GM18508 (cell line): ENCODE results near the gene IGF1R.

ENCODE experiments used
- ATAC-seq: cut with Tn5 transposase; IDR thresholded peaks from one replicate; pipeline ENCODE4 v1.9.1; 2021; ENCODE audit warnings: moderate number of reproducible peaks; ENCODE audit not compliant: insufficient read depth, unreplicated experiment

Gene IGF1R

GRCh38 chr15:98767692-98768091 is 119.4 kb downstream of the IGF1R start:
- ATAC-seq, result no peak

- ATAC-seq, result no peak
Observed at GRCh38 chr15:98769867-98770266, 121.5 kb downstream of the IGF1R start.

- ATAC-seq, result no peak
Observed at GRCh38 chr15:98770984-98771383, 122.6 kb downstream of the IGF1R start.

- no peak for ATAC-seq
Observed at GRCh38 chr15:98771541-98771940, 123.2 kb downstream of the IGF1R start.

GRCh38 chr15:98772895-98773294 is 124.6 kb downstream of the IGF1R start:
- ATAC-seq, result no peak

GRCh38 chr15:98773616-98774015 is 125.3 kb downstream of the IGF1R start:
- ATAC-seq, result no peak

GRCh38 chr15:98774756-98775497 is 126.6 kb downstream of the IGF1R start:
- no peak for ATAC-seq

GRCh38 chr15:98775498-98776230 is 127.3 kb downstream of the IGF1R start:
- no peak for ATAC-seq

GRCh38 chr15:98776607-98777281 is 128.4 kb downstream of the IGF1R start:
- no peak for ATAC-seq

- no peak for ATAC-seq
Observed at GRCh38 chr15:98777426-98777825, 129.1 kb downstream of the IGF1R start.

- no peak for ATAC-seq
Observed at GRCh38 chr15:98778263-98778959, 130.1 kb downstream of the IGF1R start.

GRCh38 chr15:98778960-98779359 is 130.6 kb downstream of the IGF1R start:
- ATAC-seq, result no peak

GRCh38 chr15:98779463-98780071 is 131.2 kb downstream of the IGF1R start:
- ATAC-seq, result peak; percentile 73

GRCh38 chr15:98781838-98782237 is 133.5 kb downstream of the IGF1R start:
- ATAC-seq, result no peak

GRCh38 chr15:98782801-98783200 is 134.5 kb downstream of the IGF1R start:
- no peak for ATAC-seq

GRCh38 chr15:98785431-98785806 is 137.1 kb downstream of the IGF1R start:
- no peak for ATAC-seq

- peak; percentile 86 for ATAC-seq
Observed at GRCh38 chr15:98785807-98786621, 137.7 kb downstream of the IGF1R start.

GRCh38 chr15:98786717-98787116 is 138.4 kb downstream of the IGF1R start:
- no peak for ATAC-seq

GRCh38 chr15:98787194-98787593 is 138.9 kb downstream of the IGF1R start:
- no peak for ATAC-seq
